ENCODE data around the gene RASSF4.

The RASSF4 gene

GRCh38 chr10:44949127-44949802 lies 10.3 kb upstream of the RASSF4 start:
- DNase-seq, result no peak

- no peak for DNase-seq
Measured at GRCh38 chr10:44949915-44950314, 9.7 kb upstream of the RASSF4 start.

- DNase-seq, result no peak
Measured at GRCh38 chr10:44950326-44951225, 9.0 kb upstream of the RASSF4 start.

- DNase-seq, result no peak
Measured at GRCh38 chr10:44951576-44952226, 7.9 kb upstream of the RASSF4 start.

- no peak for DNase-seq
Measured at GRCh38 chr10:44952779-44953231, 6.8 kb upstream of the RASSF4 start.

- DNase-seq, result no peak
Measured at GRCh38 chr10:44954042-44954441, 5.6 kb upstream of the RASSF4 start.

- no peak for DNase-seq
Measured at GRCh38 chr10:44954962-44955361, 4.6 kb upstream of the RASSF4 start.

GRCh38 chr10:44955413-44956070 lies 4.1 kb upstream of the RASSF4 start:
- DNase-seq, result no peak

- DNase-seq, result no peak
Measured at GRCh38 chr10:44956226-44956625, 3.4 kb upstream of the RASSF4 start.

- DNase-seq, result no peak
Measured at GRCh38 chr10:44956717-44957706, 2.6 kb upstream of the RASSF4 start.

- DNase-seq, result no peak
Measured at GRCh38 chr10:44958196-44958897, 1.3 kb upstream of the RASSF4 start.

GRCh38 chr10:44958898-44959246 lies 730 bp upstream of the RASSF4 start:
- no peak for DNase-seq

- DNase-seq, result no peak
Measured at GRCh38 chr10:44960088-44960460, 472 bp downstream of the RASSF4 start.

- no peak for DNase-seq
Measured at GRCh38 chr10:44960482-44961229, 1.1 kb downstream of the RASSF4 start.

- DNase-seq, result no peak
Measured at GRCh38 chr10:44961230-44961571, 1.6 kb downstream of the RASSF4 start.

- DNase-seq, result no peak
Measured at GRCh38 chr10:44961931-44962750, 2.5 kb downstream of the RASSF4 start.

GRCh38 chr10:44962870-44963738 lies 3.5 kb downstream of the RASSF4 start:
- DNase-seq, result peak; percentile 39

- DNase-seq, result peak; percentile 23
Measured at GRCh38 chr10:44963772-44964633, 4.4 kb downstream of the RASSF4 start.
